ENCODE data around the gene MAGEC2. TPM values are rescaled to one million over a fixed set of nuclear protein-coding genes. Genes with fewer than 3 reads are reported as not detected.

MAGEC2 gene, protein sequence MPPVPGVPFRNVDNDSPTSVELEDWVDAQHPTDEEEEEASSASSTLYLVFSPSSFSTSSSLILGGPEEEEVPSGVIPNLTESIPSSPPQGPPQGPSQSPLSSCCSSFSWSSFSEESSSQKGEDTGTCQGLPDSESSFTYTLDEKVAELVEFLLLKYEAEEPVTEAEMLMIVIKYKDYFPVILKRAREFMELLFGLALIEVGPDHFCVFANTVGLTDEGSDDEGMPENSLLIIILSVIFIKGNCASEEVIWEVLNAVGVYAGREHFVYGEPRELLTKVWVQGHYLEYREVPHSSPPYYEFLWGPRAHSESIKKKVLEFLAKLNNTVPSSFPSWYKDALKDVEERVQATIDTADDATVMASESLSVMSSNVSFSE
- total RNA-seq, result not detected
- not detected for polyA plus RNA-seq
- total RNA-seq, result not detected

GRCh38 chrX:142204522-142205433 lies at the start of gene MAGEC2:
MAGEC2 (minus strand) TSS chrX:142205290; CDS start chrX:142203987, 1,303 bp downstream.
- ATAC-seq, result no peak
- DNase-seq, result no peak
- H3K4me3 Mint-ChIP-seq, result no peak within 1 kb of the TSS
- intact Hi-C loops (cut with micrococcal nuclease), result no loop called here
- no peak within 1 kb of the TSS for H3K4me3 ChIP-seq (ENCODE audit: low read length)
- H3K4me1 Mint-ChIP-seq, result no peaks in the 10 kb centered on the region
- H3K27ac ChIP-seq (ENCODE audit: low read depth, low read length), result no peak within 1 kb of the TSS
- peaks cover 0 to 11% (median 0%) of the 10 kb centered on the region in 11 donors for H3K9me3 Mint-ChIP-seq
- H3K27me3 Mint-ChIP-seq, result no peaks in the 10 kb centered on the region
- no peaks in the 10 kb centered on the region for H3K36me3 ChIP-seq (ENCODE audit: control insufficient read depth in 2 of 3, insufficient read depth in 3 of 3, low read length in 3 of 3)
- H3K4me1 ChIP-seq (ENCODE audit: control insufficient read depth in 2 of 2, insufficient read depth in 2 of 2, low read length in 2 of 2), result no peaks in the 10 kb centered on the region
- ChIA-PET CTCF (no interaction called here), POLR2A (no interaction called here)
- no peaks in the 10 kb centered on the region for H3K9me3 ChIP-seq (ENCODE audit: control insufficient read depth in 2 of 3, low read length in 3 of 3)
- H3K27me3 ChIP-seq (ENCODE audit: control insufficient read depth in 2 of 2, insufficient read depth in 2 of 2, low read length in 2 of 2), result no peaks in the 10 kb centered on the region
- H3K36me3 Mint-ChIP-seq, result no peaks in the 10 kb centered on the region
- no peak within 1 kb of the TSS for H3K27ac Mint-ChIP-seq

- Histone ChIP-seq H3K27ac (ENCODE audit: low read depth, low read length) (no peak overlapping the region), H3K9me3 (ENCODE audit: control insufficient read depth in 2 of 3, low read length in 3 of 3) (no peaks in the 10 kb centered on the region), H3K27me3 (ENCODE audit: control insufficient read depth in 2 of 2, insufficient read depth in 2 of 2, low read length in 2 of 2) (no peaks in the 10 kb centered on the region), H3K4me3 (ENCODE audit: low read length) (no peak overlapping the region), H3K4me1 (ENCODE audit: control insufficient read depth in 2 of 2, insufficient read depth in 2 of 2, low read length in 2 of 2) (no peaks in the 10 kb centered on the region), H3K36me3 (ENCODE audit: control insufficient read depth in 2 of 3, insufficient read depth in 3 of 3, low read length in 3 of 3) (no peaks in the 10 kb centered on the region)
- H3K4me1 Mint-ChIP-seq, result no peaks in the 10 kb centered on the region
- no peak overlapping the region for H3K27ac Mint-ChIP-seq
- no peaks in the 10 kb centered on the region for H3K27me3 Mint-ChIP-seq
- POLR2A ChIA-PET, result no interaction called here
- no peak for DNase-seq
- peaks cover 0 to 2% (median 0%) of the 10 kb centered on the region in 11 donors for H3K9me3 Mint-ChIP-seq
- intact Hi-C loops (cut with micrococcal nuclease), result no loop called here
- no peak for ATAC-seq
- CTCF ChIA-PET, result no interaction called here
- H3K4me3 Mint-ChIP-seq, result no peak overlapping the region
- no peaks in the 10 kb centered on the region for H3K36me3 Mint-ChIP-seq
Observed at GRCh38 chrX:142251680-142252079, 46.6 kb upstream of the MAGEC2 start.

- no peaks in the 10 kb centered on the region for H3K9me3 ChIP-seq (ENCODE audit: control insufficient read depth in 2 of 3, low read length in 3 of 3)
- DNase-seq (no peak), ATAC-seq (no peak)
- H3K4me1 ChIP-seq (ENCODE audit: control insufficient read depth in 2 of 2, insufficient read depth in 2 of 2, low read length in 2 of 2), result no peaks in the 10 kb centered on the region
- Mint-ChIP-seq H3K36me3 (no peaks in the 10 kb centered on the region), H3K4me1 (no peaks in the 10 kb centered on the region), H3K9me3 (peaks cover 0 to 4% (median 0%) of the 10 kb centered on the region in 11 donors), H3K4me3 (no peak overlapping the region), H3K27me3 (no peaks in the 10 kb centered on the region), H3K27ac (no peak overlapping the region)
- H3K4me3 ChIP-seq (ENCODE audit: low read length), result no peak overlapping the region
- no peaks in the 10 kb centered on the region for H3K36me3 ChIP-seq (ENCODE audit: control insufficient read depth in 2 of 3, insufficient read depth in 3 of 3, low read length in 3 of 3)
- ChIA-PET CTCF (no interaction called here), POLR2A (no interaction called here)
- no peak overlapping the region for H3K27ac ChIP-seq (ENCODE audit: low read depth, low read length)
- H3K27me3 ChIP-seq (ENCODE audit: control insufficient read depth in 2 of 2, insufficient read depth in 2 of 2, low read length in 2 of 2), result no peaks in the 10 kb centered on the region
- intact Hi-C loops (cut with micrococcal nuclease), result no loop called here
Observed at GRCh38 chrX:142251202-142251601, 46.1 kb upstream of the MAGEC2 start.

GRCh38 chrX:142250502-142250901 lies 45.4 kb upstream of the MAGEC2 start:
- Histone ChIP-seq H3K4me1 (ENCODE audit: control insufficient read depth in 2 of 2, insufficient read depth in 2 of 2, low read length in 2 of 2) (no peaks in the 10 kb centered on the region), H3K27ac (ENCODE audit: low read depth, low read length) (no peak overlapping the region), H3K27me3 (ENCODE audit: control insufficient read depth in 2 of 2, insufficient read depth in 2 of 2, low read length in 2 of 2) (no peaks in the 10 kb centered on the region), H3K36me3 (ENCODE audit: control insufficient read depth in 2 of 3, insufficient read depth in 3 of 3, low read length in 3 of 3) (no peaks in the 10 kb centered on the region), H3K4me3 (ENCODE audit: low read length) (no peak overlapping the region), H3K9me3 (ENCODE audit: control insufficient read depth in 2 of 3, low read length in 3 of 3) (no peaks in the 10 kb centered on the region)
- no peaks in the 10 kb centered on the region for H3K4me1 Mint-ChIP-seq
- intact Hi-C loops (cut with micrococcal nuclease), result no loop called here
- no peak overlapping the region for H3K27ac Mint-ChIP-seq
- DNase-seq (no peak), ATAC-seq (no peak)
- CTCF ChIA-PET, result no interaction called here
- no peaks in the 10 kb centered on the region for H3K27me3 Mint-ChIP-seq
- peaks cover 0 to 4% (median 0%) of the 10 kb centered on the region in 11 donors for H3K9me3 Mint-ChIP-seq
- no peaks in the 10 kb centered on the region for H3K36me3 Mint-ChIP-seq
- POLR2A ChIA-PET, result no interaction called here
- no peak overlapping the region for H3K4me3 Mint-ChIP-seq

DNA sequence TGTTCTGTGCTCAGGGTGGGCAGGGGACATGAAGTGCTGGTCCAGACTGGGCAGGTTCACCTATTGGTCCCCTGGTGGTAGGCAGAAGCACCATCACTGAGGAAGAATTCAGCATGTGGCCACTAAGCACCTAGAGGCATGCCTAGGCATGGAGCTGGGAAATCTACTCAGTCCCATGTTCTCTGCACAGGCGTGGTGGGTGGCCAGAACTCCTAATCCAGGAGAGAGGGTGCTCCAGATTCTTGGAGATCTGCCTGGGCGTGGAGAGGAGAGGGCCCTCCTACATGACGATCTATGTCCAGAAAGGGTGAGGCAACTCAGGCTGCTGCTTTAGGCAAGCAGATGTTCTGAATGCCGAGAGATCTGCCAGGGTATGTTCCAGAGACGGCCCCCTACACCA lies 44.6 kb upstream of the MAGEC2 start:
- no peaks in the 10 kb centered on the region for H3K36me3 ChIP-seq (ENCODE audit: control insufficient read depth in 2 of 3, insufficient read depth in 3 of 3, low read length in 3 of 3)
- H3K27ac ChIP-seq (ENCODE audit: low read depth, low read length), result no peak overlapping the region
- POLR2A ChIA-PET, result no interaction called here
- no peaks in the 10 kb centered on the region for H3K36me3 Mint-ChIP-seq
- no peaks in the 10 kb centered on the region for H3K4me1 ChIP-seq (ENCODE audit: control insufficient read depth in 2 of 2, insufficient read depth in 2 of 2, low read length in 2 of 2)
- intact Hi-C loops (cut with micrococcal nuclease), result no loop called here
- CTCF ChIA-PET, result no interaction called here
- H3K27ac Mint-ChIP-seq, result no peak overlapping the region
- peaks cover 0 to 4% (median 0%) of the 10 kb centered on the region in 11 donors for H3K9me3 Mint-ChIP-seq
- no peaks in the 10 kb centered on the region for H3K9me3 ChIP-seq (ENCODE audit: control insufficient read depth in 2 of 3, low read length in 3 of 3)
- no peak overlapping the region for H3K4me3 Mint-ChIP-seq
- H3K4me1 Mint-ChIP-seq, result no peaks in the 10 kb centered on the region
- no peaks in the 10 kb centered on the region for H3K27me3 ChIP-seq (ENCODE audit: control insufficient read depth in 2 of 2, insufficient read depth in 2 of 2, low read length in 2 of 2)
- H3K4me3 ChIP-seq (ENCODE audit: low read length), result no peak overlapping the region
- DNase-seq (no peak), ATAC-seq (no peak)
- no peaks in the 10 kb centered on the region for H3K27me3 Mint-ChIP-seq

GRCh38 chrX:142244568-142244967 lies 39.5 kb upstream of the MAGEC2 start:
- no peak overlapping the region for H3K27ac Mint-ChIP-seq
- Histone ChIP-seq H3K27me3 (ENCODE audit: control insufficient read depth in 2 of 2, insufficient read depth in 2 of 2, low read length in 2 of 2) (no peaks in the 10 kb centered on the region), H3K9me3 (ENCODE audit: control insufficient read depth in 2 of 3, low read length in 3 of 3) (no peaks in the 10 kb centered on the region), H3K27ac (ENCODE audit: low read depth, low read length) (no peak overlapping the region), H3K36me3 (ENCODE audit: control insufficient read depth in 2 of 3, insufficient read depth in 3 of 3, low read length in 3 of 3) (no peaks in the 10 kb centered on the region), H3K4me3 (ENCODE audit: low read length) (no peak overlapping the region), H3K4me1 (ENCODE audit: control insufficient read depth in 2 of 2, insufficient read depth in 2 of 2, low read length in 2 of 2) (no peaks in the 10 kb centered on the region)
- H3K4me3 Mint-ChIP-seq, result no peak overlapping the region
- H3K9me3 Mint-ChIP-seq, result peaks cover 0 to 4% (median 0%) of the 10 kb centered on the region in 11 donors
- no peaks in the 10 kb centered on the region for H3K36me3 Mint-ChIP-seq
- CTCF ChIA-PET, result no interaction called here
- POLR2A ChIA-PET, result no interaction called here
- intact Hi-C loops (cut with micrococcal nuclease), result no loop called here
- ATAC-seq, result no peak
- no peaks in the 10 kb centered on the region for H3K27me3 Mint-ChIP-seq
- H3K4me1 Mint-ChIP-seq, result no peaks in the 10 kb centered on the region
- DNase-seq, result no peak

All from naive thymus-derived CD4-positive, alpha-beta T cell (primary cell).